HG03571 (cell line): ENCODE data around the gene PRR20G.

Experiments
- ATAC-seq: cut with Tn5 transposase; IDR thresholded peaks from one replicate; pipeline ENCODE4 v1.9.1; 2021; ENCODE audit not compliant: unreplicated experiment

Gene PRR20G

GRCh38 chr3:127264794-127265514 lies 22.9 kb downstream of the PRR20G start:
- ATAC-seq, result no peak

GRCh38 chr3:127264292-127264691 lies 23.6 kb downstream of the PRR20G start:
- no peak for ATAC-seq

GRCh38 chr3:127263586-127264231 lies 24.1 kb downstream of the PRR20G start:
- no peak for ATAC-seq

GRCh38 chr3:127263037-127263436 lies 24.8 kb downstream of the PRR20G start:
- no peak for ATAC-seq

GRCh38 chr3:127262533-127262932 lies 25.3 kb downstream of the PRR20G start:
- ATAC-seq, result no peak

GRCh38 chr3:127261925-127262324 lies 25.9 kb downstream of the PRR20G start:
- ATAC-seq, result no peak

GRCh38 chr3:127260826-127261555 lies 26.9 kb downstream of the PRR20G start:
- no peak for ATAC-seq

GRCh38 chr3:127260416-127260815 lies 27.4 kb downstream of the PRR20G start:
- no peak for ATAC-seq

- no peak for ATAC-seq
Observed at GRCh38 chr3:127259882-127260281, 28.0 kb downstream of the PRR20G start.

GRCh38 chr3:127258733-127259132 lies 29.1 kb downstream of the PRR20G start:
- ATAC-seq, result no peak

GRCh38 chr3:127257351-127257750 lies 30.5 kb downstream of the PRR20G start:
- ATAC-seq, result no peak

- no peak for ATAC-seq
Observed at GRCh38 chr3:127256733-127257271, 31.0 kb downstream of the PRR20G start.

GRCh38 chr3:127256138-127256537 lies 31.7 kb downstream of the PRR20G start:
- no peak for ATAC-seq

- ATAC-seq, result no peak
Observed at GRCh38 chr3:127255516-127255915, 32.3 kb downstream of the PRR20G start.

GRCh38 chr3:127254730-127255129 lies 33.1 kb downstream of the PRR20G start:
- no peak for ATAC-seq

- no peak for ATAC-seq
Observed at GRCh38 chr3:127254033-127254644, 33.7 kb downstream of the PRR20G start.

- no peak for ATAC-seq
Observed at GRCh38 chr3:127253491-127253890, 34.4 kb downstream of the PRR20G start.

- no peak for ATAC-seq
Observed at GRCh38 chr3:127252446-127252845, 35.4 kb downstream of the PRR20G start.

- ATAC-seq, result no peak
Observed at GRCh38 chr3:127250032-127250431, 37.8 kb downstream of the PRR20G start.

- ATAC-seq, result no peak
Observed at GRCh38 chr3:127247292-127247691, 40.6 kb downstream of the PRR20G start.

- ATAC-seq, result no peak
Observed at GRCh38 chr3:127238602-127239001, 49.2 kb downstream of the PRR20G start.
